HEK293 (cell line): Measurements from ENCODE around the gene TTC9B.
A peak's percentile ranks its signal among the peaks of the same experiment; 100 is the strongest.

Experiments
- CTCF ChIP-seq: fragments of 450-650 bp; formaldehyde crosslinking; IDR thresholded peaks from 2 replicates; pipeline ENCODE4 v1.5.1; 2016; ENCODE audit warnings: missing biosample characterization, missing genetic modification characterization
- GLI2 ChIP-seq: fragments of 450-650 bp; formaldehyde crosslinking; IDR thresholded peaks from 2 replicates; pipeline ENCODE4; 2017; ENCODE audit warnings: missing biosample characterization, missing genetic modification characterization, low read depth, borderline replicate concordance
- GLIS2 ChIP-seq: fragments of 450-650 bp; formaldehyde crosslinking; IDR thresholded peaks from 2 replicates; pipeline ENCODE4 v1.5.1; 2016; ENCODE audit warnings: missing biosample characterization, missing genetic modification characterization
- HOXA7 ChIP-seq: sonication (generic); formaldehyde crosslinking; IDR thresholded peaks from 2 replicates; pipeline ENCODE4 v1.8.1; 2022; ENCODE audit warnings: missing genetic modification reagents, borderline replicate concordance
- SALL2 ChIP-seq: fragments of 450-650 bp; formaldehyde crosslinking; IDR thresholded peaks from 2 replicates; pipeline ENCODE4 v1.5.0; 2017; ENCODE audit warnings: missing biosample characterization, mild to moderate bottlenecking, missing genetic modification characterization, borderline replicate concordance
- SP2 ChIP-seq: fragments of 450-650 bp; formaldehyde crosslinking; IDR thresholded peaks from 2 replicates; pipeline ENCODE4 v1.5.1; 2016; ENCODE audit warnings: missing biosample characterization, missing genetic modification characterization
- YY1 ChIP-seq: fragments of 450-650 bp; formaldehyde crosslinking; IDR thresholded peaks from 2 replicates; pipeline ENCODE4 v1.5.1; 2018; ENCODE audit warnings: missing biosample characterization, missing genetic modification characterization
- ZFP3 ChIP-seq: fragments of 450-650 bp; formaldehyde crosslinking; IDR thresholded peaks from 2 replicates; pipeline ENCODE4 v1.5.1; 2016; ENCODE audit warnings: low read depth, missing biosample characterization, missing genetic modification characterization
- ZFP69B ChIP-seq: fragments of 450-650 bp; formaldehyde crosslinking; IDR thresholded peaks from 2 replicates; pipeline ENCODE4 v1.5.1; 2016; ENCODE audit warnings: missing biosample characterization, missing genetic modification characterization
- ZNF138 ChIP-seq: fragments of 450-650 bp; formaldehyde crosslinking; IDR thresholded peaks from 2 replicates; pipeline ENCODE4 v1.5.1; 2016; ENCODE audit warnings: missing biosample characterization, missing genetic modification characterization, borderline replicate concordance
- ZNF140 ChIP-seq: fragments of 450-650 bp; formaldehyde crosslinking; IDR thresholded peaks from 2 replicates; pipeline ENCODE4 v1.5.1; 2016; ENCODE audit warnings: missing biosample characterization, missing genetic modification characterization
- ZNF175 ChIP-seq: fragments of 450-650 bp; formaldehyde crosslinking; IDR thresholded peaks from 2 replicates; pipeline ENCODE4 v1.5.1; 2016; ENCODE audit warnings: missing biosample characterization, missing genetic modification characterization
- ZNF202 ChIP-seq: fragments of 450-650 bp; formaldehyde crosslinking; IDR thresholded peaks from 2 replicates; pipeline ENCODE4 v1.5.1; 2016; ENCODE audit warnings: missing biosample characterization, missing genetic modification characterization, borderline replicate concordance
- ZNF239 ChIP-seq: fragments of 450-650 bp; formaldehyde crosslinking; IDR thresholded peaks from 2 replicates; pipeline ENCODE4 v1.5.1; 2016; ENCODE audit warnings: missing biosample characterization, missing genetic modification characterization
- ZNF266 ChIP-seq: fragments of 450-650 bp; formaldehyde crosslinking; IDR thresholded peaks from 2 replicates; pipeline ENCODE4 v1.5.1; 2016; ENCODE audit warnings: missing biosample characterization, missing genetic modification characterization, low read depth
- ZNF561 ChIP-seq: fragments of 450-650 bp; IDR thresholded peaks from 2 replicates; pipeline ENCODE4 v1.5.1; 2018; ENCODE audit warnings: missing biosample characterization, missing genetic modification characterization, borderline replicate concordance
- ZNF596 ChIP-seq: fragments of 450-650 bp; IDR thresholded peaks from 2 replicates; pipeline ENCODE4 v1.5.0; 2018; ENCODE audit warnings: missing biosample characterization, mild to moderate bottlenecking, missing genetic modification characterization, moderate library complexity
- ZNF624 ChIP-seq: fragments of 450-650 bp; formaldehyde crosslinking; IDR thresholded peaks from 2 replicates; pipeline ENCODE4 v1.5.1; 2017; ENCODE audit warnings: missing biosample characterization, missing genetic modification characterization
- ZNF747 ChIP-seq: fragments of 450-650 bp; formaldehyde crosslinking; IDR thresholded peaks from 2 replicates; pipeline ENCODE4 v1.5.1; 2016; ENCODE audit warnings: missing biosample characterization, missing genetic modification characterization
- ZSCAN16 ChIP-seq: fragments of 450-650 bp; formaldehyde crosslinking; IDR thresholded peaks from 2 replicates; pipeline ENCODE4 v1.5.1; 2016; ENCODE audit warnings: missing biosample characterization, missing genetic modification characterization
- TF ChIP-seq, protein P1 (sequence below): fragments of 450-650 bp; formaldehyde crosslinking; IDR thresholded peaks from 2 replicates; pipeline ENCODE4 v1.5.1; 2017; ENCODE audit warnings: missing biosample characterization, missing genetic modification characterization
- TF ChIP-seq, protein P2 (sequence below): fragments of 450-650 bp; formaldehyde crosslinking; optimal IDR thresholded peaks from 2 replicates; pipeline ENCODE3; 2016; ENCODE audit warnings: missing biosample characterization, mild to moderate bottlenecking, missing genetic modification characterization
- TF ChIP-seq, protein P3 (sequence below): fragments of 450-650 bp; formaldehyde crosslinking; IDR thresholded peaks from 2 replicates; pipeline ENCODE4 v1.5.1; 2017; ENCODE audit warnings: missing biosample characterization, missing genetic modification characterization
- TF ChIP-seq, protein P4 (sequence below): fragments of 450-650 bp; formaldehyde crosslinking; conservative IDR thresholded peaks from 2 replicates; pipeline ENCODE4 v1.5.1; 2016; ENCODE audit warnings: low read depth, missing biosample characterization, missing genetic modification characterization

TTC9B gene

GRCh38 chr19:40190891-40191835 is 27.0 kb downstream of the TTC9B start, which contains the start of gene MAP3K10 (continued):
- TF ChIP-seq CTCF (tag by site-specific recombination) (peak; percentile 51; the same call in 1 of the 2 replicates), ZFP69B (tag by site-specific recombination) (peak; percentile 62; the same call in 1 of the 2 replicates), ZNF561 (tag by site-specific recombination) (peak; percentile 79; the same call in 1 of the 2 replicates), ZNF747 (no peak), ZNF138 (tag by site-specific recombination) (no peak), ZNF624 (tag by site-specific recombination) (no peak), ZNF266 (no peak), ZFP3 (no peak), HOXA7 (CRISPR knock-in tag) (no peak), ZNF140 (tag by site-specific recombination) (no peak), YY1 (tag by site-specific recombination) (peak; percentile 79), ZSCAN16 (tag by site-specific recombination) (peak; percentile 47; the same call in 1 of the 2 replicates), GLI2 (tag by site-specific recombination) (no peak), GLIS2 (peak; percentile 100), ZNF596 (tag by site-specific recombination) (no peak), ZNF239 (no peak), ZNF202 (tag by site-specific recombination) (peak; percentile 7; the same call in 1 of the 2 replicates), SP2 (peak; percentile 43), SALL2 (tag by site-specific recombination) (0 out of 2 replicates have a peak, but pooled peaks have one; percentile 4), ZNF175 (tag by site-specific recombination) (no peak)
- TF ChIP-seq, protein P1, sequence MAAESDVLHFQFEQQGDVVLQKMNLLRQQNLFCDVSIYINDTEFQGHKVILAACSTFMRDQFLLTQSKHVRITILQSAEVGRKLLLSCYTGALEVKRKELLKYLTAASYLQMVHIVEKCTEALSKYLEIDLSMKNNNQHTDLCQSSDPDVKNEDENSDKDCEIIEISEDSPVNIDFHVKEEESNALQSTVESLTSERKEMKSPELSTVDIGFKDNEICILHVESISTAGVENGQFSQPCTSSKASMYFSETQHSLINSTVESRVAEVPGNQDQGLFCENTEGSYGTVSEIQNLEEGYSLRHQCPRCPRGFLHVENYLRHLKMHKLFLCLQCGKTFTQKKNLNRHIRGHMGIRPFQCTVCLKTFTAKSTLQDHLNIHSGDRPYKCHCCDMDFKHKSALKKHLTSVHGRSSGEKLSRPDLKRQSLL: 0 out of 2 replicates have a peak, but pooled peaks have one; percentile 7
- TF ChIP-seq, protein P2, sequence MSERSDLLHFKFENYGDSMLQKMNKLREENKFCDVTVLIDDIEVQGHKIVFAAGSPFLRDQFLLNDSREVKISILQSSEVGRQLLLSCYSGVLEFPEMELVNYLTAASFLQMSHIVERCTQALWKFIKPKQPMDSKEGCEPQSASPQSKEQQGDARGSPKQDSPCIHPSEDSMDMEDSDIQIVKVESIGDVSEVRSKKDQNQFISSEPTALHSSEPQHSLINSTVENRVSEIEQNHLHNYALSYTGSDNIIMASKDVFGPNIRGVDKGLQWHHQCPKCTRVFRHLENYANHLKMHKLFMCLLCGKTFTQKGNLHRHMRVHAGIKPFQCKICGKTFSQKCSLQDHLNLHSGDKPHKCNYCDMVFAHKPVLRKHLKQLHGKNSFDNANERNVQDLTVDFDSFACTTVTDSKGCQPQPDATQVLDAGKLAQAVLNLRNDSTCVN (tag by site-specific recombination): peak; percentile 77
- TF ChIP-seq, protein P3, sequence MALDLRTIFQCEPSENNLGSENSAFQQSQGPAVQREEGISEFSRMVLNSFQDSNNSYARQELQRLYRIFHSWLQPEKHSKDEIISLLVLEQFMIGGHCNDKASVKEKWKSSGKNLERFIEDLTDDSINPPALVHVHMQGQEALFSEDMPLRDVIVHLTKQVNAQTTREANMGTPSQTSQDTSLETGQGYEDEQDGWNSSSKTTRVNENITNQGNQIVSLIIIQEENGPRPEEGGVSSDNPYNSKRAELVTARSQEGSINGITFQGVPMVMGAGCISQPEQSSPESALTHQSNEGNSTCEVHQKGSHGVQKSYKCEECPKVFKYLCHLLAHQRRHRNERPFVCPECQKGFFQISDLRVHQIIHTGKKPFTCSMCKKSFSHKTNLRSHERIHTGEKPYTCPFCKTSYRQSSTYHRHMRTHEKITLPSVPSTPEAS (tag by site-specific recombination): no peak; the same call in 1 of the 2 replicates
- TF ChIP-seq, protein P4, sequence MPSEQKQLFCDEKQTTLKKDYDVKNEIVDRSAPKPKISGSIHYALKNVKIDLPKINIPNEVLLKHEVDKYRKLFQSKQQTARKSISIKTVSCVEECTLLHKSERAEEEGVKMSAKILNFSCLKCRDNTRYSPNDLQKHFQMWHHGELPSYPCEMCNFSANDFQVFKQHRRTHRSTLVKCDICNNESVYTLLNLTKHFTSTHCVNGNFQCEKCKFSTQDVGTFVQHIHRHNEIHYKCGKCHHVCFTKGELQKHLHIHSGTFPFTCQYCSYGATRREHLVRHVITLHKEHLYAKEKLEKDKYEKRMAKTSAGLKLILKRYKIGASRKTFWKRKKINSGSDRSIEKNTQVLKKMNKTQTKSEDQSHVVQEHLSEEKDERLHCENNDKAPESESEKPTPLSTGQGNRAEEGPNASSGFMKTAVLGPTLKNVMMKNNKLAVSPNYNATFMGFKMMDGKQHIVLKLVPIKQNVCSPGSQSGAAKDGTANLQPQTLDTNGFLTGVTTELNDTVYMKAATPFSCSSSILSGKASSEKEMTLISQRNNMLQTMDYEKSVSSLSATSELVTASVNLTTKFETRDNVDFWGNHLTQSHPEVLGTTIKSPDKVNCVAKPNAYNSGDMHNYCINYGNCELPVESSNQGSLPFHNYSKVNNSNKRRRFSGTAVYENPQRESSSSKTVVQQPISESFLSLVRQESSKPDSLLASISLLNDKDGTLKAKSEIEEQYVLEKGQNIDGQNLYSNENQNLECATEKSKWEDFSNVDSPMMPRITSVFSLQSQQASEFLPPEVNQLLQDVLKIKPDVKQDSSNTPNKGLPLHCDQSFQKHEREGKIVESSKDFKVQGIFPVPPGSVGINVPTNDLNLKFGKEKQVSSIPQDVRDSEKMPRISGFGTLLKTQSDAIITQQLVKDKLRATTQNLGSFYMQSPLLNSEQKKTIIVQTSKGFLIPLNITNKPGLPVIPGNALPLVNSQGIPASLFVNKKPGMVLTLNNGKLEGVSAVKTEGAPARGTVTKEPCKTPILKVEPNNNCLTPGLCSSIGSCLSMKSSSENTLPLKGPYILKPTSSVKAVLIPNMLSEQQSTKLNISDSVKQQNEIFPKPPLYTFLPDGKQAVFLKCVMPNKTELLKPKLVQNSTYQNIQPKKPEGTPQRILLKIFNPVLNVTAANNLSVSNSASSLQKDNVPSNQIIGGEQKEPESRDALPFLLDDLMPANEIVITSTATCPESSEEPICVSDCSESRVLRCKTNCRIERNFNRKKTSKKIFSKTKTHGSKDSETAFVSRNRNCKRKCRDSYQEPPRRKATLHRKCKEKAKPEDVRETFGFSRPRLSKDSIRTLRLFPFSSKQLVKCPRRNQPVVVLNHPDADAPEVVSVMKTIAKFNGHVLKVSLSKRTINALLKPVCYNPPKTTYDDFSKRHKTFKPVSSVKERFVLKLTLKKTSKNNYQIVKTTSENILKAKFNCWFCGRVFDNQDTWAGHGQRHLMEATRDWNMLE (tag by site-specific recombination): peak; percentile 11; the same call in 1 of the 2 replicates
